Subcutaneous adipose tissue (tissue), 4 donors: ENCODE data around the gene C1orf116. TPM values are rescaled to one million over a fixed set of nuclear protein-coding genes. Genes with fewer than 3 reads are reported as not detected.

Source experiments
- CTCF ChIP-seq: fragments of 450-650 bp; IDR thresholded peaks from one replicate; pipeline ENCODE4 v1.5.1; 2016; ENCODE audit warnings: low read depth, mild to moderate bottlenecking, control low read depth, antibody characterized with exemption, moderate library complexity
- total RNA-seq, 4 donors: library from RNA; depleted of rRNA; stranded (reverse); fragments of >200 nt; gene quantifications; one replicate each; pipeline ENCODE4 v1.1.0, GENCODE V29; 2016

C1orf116 gene
- total RNA-seq, 4 donors from 2014 or later = under 0.01 to 0.17 TPM; not detected in 2

- no peak for TF ChIP-seq CTCF
Observed at GRCh38 chr1:207058878-207059867, 26.6 kb upstream of the C1orf116 start.

- TF ChIP-seq CTCF = no peak
Observed at GRCh38 chr1:207058252-207058651, 25.7 kb upstream of the C1orf116 start.

GRCh38 chr1:207056673-207057072 lies 24.1 kb upstream of the C1orf116 start:
- no peak for TF ChIP-seq CTCF

- TF ChIP-seq CTCF = no peak
Observed at GRCh38 chr1:207055386-207056001, 22.9 kb upstream of the C1orf116 start.

GRCh38 chr1:207054491-207054890 lies 21.9 kb upstream of the C1orf116 start:
- no peak for TF ChIP-seq CTCF

- TF ChIP-seq CTCF = no peak
Observed at GRCh38 chr1:207052911-207053769, 20.6 kb upstream of the C1orf116 start, which contains the start of gene PFKFB2. Gene PFKFB2, plus strand, starts transcription at chr1:207053275. Its CDS starts 1,443 bp downstream, at chr1:207054718.
